HG02852 (cell line): ENCODE results near the gene NCOA5.

Experiments used
- ATAC-seq: cut with Tn5 transposase; IDR thresholded peaks from one replicate; pipeline ENCODE4 v1.9.1; 2021; ENCODE audit warnings: mild to moderate bottlenecking, moderate library complexity; ENCODE audit not compliant: unreplicated experiment

The NCOA5 gene

DNA sequence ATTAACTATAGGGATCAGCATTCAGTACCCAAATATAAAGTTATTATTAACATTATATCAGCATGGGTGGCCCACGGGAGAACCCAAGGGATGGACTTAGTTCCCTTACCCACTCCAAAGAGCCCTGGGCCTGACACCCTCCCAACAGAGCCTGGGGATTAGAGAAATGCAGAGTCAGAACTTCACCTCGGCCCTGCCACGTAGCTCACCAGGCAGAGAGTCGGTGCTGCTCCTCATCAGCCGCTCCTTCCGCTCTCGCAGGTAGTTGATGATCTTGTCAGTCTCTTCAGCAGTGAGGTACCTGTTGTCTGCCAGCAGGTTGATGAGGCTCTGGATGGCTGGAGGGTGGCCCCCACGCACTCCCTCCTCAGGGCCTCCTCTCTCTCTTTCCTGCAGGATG is 26.6 kb downstream of the NCOA5 start:
- ATAC-seq: no peak

DNA sequence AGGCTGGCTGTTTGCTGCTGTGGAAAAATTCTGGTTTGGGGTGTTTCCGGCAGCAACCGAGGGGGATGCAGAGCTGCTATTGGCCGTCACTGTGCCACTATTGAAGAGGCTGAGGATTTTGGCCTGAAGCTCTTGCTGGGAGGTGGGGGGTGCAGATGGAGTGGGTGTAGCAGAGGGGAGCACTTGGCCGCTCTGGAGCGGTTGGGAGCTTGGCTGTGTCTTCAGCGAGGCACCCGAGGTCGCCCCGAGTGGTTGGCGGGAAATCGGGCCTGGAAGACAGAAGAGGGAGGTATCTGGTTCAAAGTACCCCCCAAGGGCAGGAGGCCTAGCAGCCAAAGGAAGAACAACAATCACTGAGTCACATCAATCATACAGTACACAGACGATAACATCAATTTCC is 27.1 kb downstream of the NCOA5 start:
- ATAC-seq: no peak

DNA sequence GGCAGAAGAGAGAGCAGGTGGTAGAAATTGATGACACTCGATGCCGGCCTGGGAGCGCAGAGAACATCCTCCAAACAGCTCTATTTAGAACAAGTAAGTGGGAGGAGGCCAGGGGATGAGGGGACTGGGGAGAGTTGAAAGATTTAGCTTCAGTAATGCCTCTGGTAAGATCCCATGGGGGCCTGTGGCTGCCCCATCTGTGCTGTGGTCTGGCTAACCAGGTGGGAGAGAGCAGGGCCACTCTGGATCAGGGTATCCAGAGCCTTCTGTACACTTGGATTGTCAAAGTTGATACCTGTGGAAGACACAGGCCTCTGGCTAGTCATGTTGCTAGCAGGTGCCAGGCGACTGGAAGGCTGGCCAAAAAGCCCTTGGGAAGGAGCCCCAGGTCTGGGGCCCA is 27.6 kb downstream of the NCOA5 start:
- no peak for ATAC-seq

DNA sequence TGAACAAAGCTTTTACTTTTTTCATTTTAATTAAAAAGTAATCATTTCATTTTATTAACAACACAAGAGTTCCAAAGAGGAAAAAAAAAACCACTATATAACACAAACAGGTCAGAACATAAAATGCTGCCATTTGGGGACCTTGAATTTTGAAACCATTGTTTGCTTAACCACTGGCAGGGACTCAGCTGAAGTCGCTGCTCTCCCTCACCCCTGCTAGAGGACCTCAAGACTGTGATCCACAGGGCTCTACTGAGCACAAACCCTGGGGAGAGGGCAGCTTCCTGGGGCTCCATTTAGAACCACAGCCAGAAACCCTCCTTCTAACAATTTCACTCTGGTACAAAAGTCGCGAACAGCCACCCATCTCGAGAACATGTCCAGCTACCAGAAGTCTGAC is 28.8 kb downstream of the NCOA5 start:
- no peak for ATAC-seq

DNA sequence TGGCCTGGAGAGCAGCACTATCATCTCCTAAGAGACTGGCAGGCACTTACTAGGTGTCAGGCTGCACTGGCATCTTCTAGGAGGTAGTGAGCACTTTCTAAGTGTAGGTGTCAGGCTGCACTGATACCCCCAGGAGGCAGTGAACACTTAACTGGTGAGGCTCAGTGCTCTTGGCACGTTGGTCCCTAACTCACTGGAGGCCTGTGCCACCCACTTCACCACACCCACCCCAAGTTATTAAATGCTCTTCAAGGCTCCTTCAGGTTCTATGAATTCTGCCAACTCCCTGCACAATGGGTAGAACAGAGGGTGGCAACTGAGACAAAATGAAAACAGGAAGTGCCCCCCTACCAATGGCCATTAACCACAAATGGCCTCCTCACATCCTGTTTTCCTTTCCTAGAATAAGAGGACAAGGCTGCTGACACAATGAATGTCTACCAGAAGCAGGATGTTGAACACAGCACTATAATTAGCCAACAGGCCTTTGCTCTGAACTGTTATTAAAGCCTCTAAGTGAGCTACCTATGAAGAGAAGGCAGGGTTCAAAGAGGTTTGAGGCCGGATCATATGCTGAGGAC is 29.4 kb downstream of the NCOA5 start:
- no peak for ATAC-seq

DNA sequence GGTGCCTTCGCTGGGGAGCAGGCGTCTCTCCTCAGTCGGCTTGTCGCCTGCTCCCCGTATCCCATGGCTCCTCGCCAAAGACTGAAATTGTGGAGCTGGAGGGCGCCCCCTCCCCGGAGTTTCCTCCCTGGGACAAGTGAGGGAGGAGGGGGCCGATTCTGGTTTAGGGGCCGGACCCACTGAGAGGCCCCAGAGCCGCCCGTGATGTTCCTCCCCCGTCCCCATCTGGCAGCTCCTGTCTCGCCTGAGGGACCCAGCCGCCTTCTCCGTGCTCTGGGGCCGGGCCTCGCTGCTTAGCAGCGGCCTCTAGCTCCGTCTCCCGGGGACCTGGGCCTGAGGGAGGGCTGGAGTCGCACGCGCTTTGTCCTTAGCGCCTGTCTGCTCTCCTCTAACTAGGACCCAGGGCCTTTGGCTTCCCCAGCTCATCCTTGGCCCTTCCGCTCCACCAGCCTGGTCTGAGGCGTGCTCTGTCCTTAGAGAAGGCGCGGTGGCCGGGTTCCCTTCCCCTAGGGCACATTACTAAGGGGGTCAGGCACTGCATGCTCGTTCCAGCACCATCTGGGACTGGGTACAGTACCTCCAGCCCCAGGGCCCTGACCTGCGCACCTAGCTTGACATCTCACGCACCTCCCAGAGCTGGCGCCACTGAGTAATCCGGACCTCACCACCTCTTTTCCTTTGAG is 31.0 kb downstream of the NCOA5 start:
- no peak for ATAC-seq

DNA sequence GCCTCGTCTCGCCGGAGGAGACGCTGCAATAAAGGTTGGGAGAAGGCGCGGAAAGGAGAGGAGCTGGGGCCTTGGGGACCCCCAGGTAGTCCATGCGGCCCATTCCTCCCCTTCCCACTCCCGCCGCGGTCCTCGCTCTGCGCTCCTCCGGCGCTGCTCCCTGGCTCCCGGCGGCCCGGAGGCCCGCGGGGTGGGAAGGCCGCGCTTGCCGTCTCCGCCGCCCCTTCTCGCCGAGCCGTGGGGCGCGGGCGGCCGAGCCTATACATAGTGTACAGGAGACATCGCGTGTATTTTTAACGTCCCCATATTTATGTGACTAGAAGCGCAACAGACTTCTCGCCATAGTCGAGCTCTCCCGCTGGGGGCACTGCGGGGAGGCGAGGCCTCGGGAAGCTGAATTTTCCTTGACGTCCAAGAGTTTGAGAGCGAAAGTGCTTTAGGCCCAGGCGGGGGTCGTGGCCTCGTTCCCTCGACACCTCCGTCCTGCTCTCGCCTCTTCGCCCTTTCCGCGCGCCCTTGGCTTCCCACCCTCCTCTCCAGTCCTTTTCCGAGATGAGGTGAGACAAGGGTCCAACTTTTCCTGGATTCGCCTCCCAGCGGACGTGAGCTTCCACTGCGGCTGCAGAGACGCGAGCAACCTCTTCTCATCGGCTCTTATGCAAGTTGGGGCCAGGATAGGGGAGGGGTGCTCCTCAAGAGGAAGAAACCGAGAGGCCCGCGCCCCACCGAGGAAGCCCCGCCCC is 31.7 kb downstream of the NCOA5 start:
- no peak for ATAC-seq

DNA sequence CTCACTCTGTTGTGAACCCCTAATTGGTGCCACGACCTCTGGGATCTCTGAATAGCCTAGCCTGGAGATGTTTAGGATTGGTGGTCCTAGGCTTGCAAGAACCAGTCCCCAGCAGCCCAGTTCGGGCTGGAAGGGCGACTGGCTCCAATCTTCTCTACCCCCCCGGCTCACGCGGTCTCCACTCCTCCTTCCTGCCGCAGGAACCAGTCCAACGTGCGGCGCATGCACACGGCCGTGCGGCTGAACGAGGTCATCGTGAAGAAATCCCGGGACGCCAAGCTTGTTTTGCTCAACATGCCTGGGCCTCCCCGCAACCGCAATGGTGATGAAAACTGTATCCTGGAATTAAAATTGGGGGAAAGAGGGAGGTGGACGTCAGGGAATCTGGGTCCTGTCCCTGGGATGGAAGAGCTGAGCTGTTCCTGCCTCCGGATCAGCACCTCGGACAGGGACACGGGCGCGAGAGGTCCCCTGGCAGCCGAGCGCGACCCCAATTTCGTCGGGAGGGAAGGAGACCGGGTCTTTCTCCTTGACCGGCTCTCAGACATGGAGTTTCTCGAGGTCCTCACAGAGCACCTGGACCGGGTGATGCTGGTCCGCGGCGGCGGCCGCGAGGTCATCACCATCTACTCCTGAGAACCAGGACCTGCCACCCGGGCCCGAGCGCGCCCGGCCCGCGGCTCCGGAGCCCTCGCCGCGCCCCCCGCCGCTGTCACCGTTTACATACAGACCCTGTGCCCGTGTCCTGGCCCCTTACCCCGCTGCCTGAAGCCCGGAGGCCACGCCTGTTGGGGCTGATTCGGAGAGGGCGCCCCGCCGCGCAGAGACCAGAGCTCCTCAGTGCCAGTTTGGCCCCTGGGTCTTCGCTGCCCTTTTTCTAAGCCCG is 32.5 kb downstream of the NCOA5 start:
- ATAC-seq: no peak

DNA sequence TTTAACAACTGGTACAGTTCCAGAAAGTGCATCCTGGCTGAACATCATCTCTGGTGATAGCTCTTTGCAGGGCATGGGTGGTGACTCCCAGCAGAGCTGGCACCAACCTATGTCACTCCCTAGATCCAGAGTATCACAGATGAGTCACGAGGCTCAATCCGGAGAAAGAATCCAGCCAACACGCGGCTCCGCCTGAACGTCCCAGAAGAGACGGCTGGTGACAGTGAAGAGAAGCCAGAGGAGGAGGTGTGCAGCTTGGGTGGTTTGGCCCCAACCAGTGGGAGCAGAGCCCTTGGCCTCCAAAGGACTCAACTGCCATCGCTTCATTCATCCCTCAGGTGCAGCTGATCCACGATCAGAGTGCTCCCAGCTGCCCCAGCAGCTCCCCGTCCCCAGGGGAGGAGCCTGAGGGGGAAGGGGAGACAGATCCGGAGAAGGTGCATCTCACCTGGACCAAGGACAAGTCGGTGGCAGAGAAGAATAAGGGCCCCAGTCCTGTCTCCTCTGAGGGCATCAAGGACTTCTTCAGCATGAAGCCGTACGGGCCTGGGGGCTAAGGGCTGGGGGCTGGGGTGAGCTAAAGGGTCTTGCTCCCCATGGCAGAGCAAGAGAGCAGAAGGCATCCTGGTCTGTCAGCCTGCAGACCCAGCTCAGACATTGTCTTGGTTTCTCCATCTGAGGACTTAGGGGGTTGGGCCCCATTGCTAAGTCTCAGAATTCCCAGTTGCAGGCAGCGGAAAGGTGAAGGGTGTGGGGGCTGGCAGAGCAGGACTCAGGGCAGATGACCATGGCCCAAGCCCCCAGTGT is 33.5 kb downstream of the NCOA5 start:
- ATAC-seq: no peak

DNA sequence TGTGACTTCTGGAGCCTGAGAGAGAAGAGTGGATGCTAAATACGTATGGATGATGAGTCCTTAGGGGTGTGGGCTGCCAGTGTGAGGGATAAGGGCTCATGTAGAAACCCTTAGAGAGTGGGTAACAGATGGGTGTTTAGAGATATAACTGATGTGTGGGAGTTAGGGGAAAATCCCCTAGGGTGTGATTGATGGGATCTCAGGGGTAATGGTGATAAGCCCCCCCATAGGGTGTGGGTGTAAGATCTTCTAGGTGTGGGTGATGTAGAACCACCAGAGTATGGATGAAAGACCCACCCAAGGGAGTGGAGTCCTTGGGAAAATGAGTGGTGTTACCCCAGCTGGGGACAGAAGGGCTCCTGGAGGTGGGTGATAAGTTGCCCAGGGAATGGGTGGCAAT is 34.5 kb downstream of the NCOA5 start:
- ATAC-seq: no peak

DNA sequence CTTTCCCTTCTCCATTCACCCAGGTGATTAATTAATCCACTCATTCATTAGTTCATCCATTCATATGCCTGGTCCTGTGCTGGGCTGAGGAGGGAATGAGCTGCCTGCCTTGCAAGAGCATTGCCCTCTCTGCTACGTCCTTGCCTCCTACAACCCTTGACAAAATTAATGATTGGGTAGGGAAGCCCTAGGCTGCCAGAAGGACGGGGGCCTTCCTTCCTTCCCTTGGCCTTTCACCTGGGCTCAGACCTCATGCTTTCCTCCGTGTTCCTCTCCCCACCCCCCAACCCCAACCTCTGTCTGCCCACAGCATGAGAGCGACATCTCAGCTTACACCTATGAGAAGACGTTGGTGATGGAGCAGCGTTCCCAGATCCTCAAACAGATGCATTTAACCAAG is 35.2 kb downstream of the NCOA5 start:
- ATAC-seq: no peak

DNA sequence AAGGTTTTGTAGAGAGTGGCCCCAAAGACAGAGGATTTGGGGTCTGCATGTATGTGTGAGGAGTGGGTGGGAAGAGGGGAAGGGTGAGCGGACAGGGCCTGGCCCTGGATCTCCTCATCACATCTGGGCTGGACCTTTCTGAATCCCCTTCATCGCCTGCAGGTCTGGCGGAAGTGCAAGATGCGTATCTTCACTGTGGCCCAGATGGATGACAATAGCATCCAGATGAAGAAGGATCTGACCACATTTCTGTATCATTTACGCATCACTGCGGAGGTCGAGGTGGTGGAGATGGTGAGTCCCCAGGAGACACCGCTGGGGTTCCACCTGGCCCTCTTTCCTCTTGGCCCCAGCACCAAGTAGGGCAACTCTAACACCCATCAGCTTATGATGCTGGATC is 36.3 kb downstream of the NCOA5 start:
- ATAC-seq: no peak

DNA sequence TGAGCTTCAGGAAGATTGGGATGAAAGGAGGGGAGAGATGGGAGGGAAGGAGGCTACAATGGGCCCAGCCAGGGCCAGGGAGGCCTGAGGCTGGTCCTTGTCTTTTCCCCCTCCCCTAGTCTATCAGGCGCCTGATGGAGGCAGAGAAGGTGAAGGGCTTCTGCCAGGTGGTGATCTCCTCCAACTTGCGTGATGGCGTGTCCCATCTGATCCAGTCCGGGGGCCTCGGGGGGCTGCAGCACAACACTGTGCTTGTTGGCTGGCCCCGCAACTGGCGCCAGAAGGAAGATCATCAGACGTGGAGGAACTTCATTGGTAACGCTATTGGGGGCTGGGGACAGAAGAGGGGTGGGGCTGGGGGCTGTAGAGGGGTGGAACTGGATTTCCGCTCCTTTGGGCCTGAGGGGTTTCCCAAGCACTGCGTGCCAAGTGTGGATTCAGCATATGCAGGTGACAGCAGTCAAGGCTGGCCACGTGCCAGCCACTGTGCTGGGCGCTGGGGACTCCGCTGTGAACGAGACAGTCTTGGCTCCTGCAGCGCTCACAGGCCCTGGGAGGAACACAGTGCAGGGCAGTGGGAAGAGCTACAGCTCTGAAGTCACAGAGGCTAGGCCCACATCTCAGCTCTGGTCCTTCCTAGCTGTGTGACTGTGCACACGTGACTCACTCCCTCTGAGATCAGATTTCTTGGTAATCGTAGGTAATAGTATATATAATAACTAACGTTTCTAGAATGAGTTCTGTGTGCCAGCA is 38.0 kb downstream of the NCOA5 start:
- ATAC-seq: no peak

DNA sequence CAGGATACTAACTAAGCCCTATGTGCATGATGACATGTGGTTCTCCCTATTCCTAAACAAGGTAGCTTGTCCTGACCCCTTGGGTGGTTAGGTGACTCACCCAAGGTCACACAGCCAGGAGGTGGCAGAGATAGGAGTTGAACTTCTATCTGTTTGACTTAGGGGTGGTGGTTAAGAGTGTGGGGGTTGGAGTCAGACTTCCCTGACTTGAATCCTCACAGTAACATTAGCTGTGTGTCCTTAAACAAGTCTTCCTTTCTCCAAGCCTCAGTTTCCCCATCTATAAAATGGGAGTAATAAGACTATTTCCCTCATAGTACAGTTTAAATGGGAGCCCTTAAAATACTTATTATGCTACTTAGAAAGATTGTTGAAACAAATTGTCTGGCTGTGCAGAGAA is 38.9 kb downstream of the NCOA5 start:
- no peak for ATAC-seq

DNA sequence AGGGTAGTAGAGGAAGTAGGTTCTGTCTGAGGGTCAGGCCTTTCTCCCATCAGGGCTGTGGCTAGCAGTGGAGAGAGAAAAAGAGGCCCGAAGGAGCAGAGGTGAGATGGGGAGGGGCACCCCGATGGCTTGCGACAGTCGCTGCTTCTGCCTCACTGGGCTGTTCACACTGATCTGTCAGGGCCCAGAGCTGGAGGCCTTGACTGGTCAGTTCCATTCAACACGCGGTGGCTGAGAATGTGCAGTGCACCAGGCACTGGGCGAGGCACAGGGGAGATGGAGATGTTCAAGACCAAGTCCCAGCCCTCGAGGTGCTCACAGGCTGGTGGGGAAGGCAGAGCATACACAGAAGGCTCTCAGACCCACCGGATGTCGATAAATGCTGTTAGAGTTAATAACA is 39.3 kb downstream of the NCOA5 start:
- ATAC-seq: no peak

DNA sequence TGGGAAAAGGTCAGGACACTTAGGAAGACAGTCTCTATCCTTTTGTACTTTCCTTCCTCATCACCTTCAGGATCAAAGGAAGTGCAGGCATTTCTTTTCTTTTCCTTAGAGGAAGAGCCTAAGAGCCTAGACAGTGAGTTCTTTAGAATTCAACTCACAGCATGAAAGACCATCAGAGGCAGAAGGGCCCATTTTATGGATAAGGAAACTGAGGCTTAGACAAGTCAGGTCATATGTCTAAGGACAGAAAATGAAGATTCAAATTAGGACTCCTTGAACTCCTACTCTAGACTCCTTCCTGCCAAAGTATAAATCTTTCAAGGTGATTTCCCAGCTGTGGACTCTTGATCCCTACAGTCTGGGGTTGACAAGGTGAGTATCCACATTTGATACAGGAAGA is 39.9 kb downstream of the NCOA5 start:
- ATAC-seq: no peak

DNA sequence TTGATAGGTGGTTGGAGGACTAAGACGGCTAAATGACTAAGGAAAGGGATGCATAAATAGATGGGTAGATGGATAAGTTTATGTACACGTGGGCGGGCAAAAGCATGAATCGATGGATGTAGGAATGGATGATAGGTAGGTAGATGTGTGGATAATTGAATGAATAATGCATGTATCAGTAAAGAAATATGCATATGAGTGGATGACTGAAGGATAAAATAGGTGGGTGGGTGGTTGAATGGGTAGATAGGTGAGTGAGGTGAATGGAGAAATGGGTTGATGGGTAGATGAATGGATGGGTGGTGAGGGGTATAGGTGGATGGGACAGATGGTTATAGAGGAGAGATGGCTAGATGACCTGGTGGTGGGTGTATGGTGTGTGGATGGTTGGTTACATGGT is 40.6 kb downstream of the NCOA5 start:
- no peak for ATAC-seq

DNA sequence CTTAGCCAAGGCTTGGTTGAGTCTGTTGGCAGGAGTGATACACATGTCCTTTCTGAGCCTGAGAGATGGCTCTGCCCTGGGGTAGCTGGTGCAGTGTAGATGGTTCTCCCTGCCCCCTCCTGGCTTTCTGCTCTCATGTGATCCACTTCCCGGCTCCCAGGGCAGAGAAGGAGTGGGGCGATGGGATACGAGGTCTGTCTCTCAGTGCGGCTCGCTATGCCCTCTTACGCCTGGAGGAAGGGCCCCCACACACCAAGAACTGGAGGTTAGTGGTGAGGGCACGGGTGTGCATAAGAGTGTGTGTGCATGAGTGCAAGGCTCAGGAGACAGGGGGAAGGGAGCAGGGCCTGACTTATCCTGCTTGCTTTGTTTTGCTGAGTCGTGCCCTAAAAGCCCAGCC is 41.9 kb downstream of the NCOA5 start:
- no peak for ATAC-seq

DNA sequence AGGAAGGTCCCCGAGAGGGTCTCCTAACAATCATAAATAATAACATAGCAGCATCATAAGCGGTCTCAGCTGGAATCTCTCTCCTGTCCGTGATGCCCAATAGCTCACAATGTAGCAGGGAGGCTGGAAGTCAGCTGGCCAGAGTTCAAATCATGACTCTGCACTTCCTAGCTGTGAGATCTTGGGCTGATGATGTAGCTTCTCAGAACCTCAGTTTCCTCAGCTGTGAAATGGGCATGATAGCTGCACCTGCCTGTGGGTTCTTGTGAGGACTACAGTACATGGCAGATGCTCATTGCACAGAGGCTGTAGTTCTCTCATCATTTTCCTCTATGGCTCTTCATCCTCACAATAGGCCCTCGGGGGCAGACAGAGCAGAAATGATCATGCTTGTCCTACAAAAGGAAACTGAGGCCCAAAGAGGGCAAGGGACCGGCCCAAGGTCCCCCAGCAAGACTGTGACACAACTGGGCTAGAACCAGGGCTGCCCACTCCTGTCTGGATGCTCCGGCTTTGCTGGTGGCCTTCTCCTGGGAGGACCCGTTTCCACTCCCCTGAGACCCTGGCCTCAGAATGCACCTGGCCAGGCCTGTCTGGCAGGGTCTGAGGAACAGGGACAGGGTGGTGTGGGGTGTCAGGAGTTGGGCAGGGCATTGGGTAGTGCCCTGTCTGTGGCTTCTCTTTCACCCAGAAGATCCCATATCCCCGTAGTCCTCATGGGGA is 43.0 kb downstream of the NCOA5 start:
- ATAC-seq: no peak
